Measurements from ENCODE around the gene OR2D3.
A peak's percentile ranks its signal among the peaks of the same experiment; 100 is the strongest.

Gene OR2D3

DNA sequence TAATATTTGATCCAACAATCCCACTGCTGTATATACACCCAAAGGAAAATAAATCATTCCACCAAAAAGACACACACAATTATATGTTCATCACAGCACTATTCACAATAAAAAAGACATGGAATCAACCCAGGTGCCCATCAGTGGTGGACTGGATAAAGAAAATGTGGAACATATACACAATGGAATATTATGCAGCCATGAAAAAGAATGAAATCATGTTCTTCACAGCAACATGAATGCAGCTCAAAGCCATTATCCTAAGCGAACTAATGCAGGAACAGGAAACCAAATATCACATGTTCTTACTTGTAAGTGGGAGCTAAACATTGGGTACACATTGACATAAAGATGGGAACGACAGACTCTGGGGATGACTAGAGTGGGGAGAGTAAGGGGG lies 1.1 kb upstream of the OR2D3 start:
- H3K4me2 ChIP-seq (ENCODE audit: low read depth, low read length), result no peak overlapping the region
- DNase-seq, result no peak
- no peaks in the 10 kb centered on the region for H3K9me2 ChIP-seq (replicated peaks; ENCODE audit: insufficient read depth, low read length)
- H4K20me1 ChIP-seq (ENCODE audit: insufficient read depth, low read length), result no peaks in the 10 kb centered on the region
- H3K9ac ChIP-seq (ENCODE audit: low read length), result no peak overlapping the region
- TF ChIP-seq, protein P1, sequence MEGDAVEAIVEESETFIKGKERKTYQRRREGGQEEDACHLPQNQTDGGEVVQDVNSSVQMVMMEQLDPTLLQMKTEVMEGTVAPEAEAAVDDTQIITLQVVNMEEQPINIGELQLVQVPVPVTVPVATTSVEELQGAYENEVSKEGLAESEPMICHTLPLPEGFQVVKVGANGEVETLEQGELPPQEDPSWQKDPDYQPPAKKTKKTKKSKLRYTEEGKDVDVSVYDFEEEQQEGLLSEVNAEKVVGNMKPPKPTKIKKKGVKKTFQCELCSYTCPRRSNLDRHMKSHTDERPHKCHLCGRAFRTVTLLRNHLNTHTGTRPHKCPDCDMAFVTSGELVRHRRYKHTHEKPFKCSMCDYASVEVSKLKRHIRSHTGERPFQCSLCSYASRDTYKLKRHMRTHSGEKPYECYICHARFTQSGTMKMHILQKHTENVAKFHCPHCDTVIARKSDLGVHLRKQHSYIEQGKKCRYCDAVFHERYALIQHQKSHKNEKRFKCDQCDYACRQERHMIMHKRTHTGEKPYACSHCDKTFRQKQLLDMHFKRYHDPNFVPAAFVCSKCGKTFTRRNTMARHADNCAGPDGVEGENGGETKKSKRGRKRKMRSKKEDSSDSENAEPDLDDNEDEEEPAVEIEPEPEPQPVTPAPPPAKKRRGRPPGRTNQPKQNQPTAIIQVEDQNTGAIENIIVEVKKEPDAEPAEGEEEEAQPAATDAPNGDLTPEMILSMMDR (IDR thresholded peaks at IDR 0.05; ENCODE audit: low read length), result no peak
- TF ChIP-seq EZH2phosphoT487 (IDR thresholded peaks at IDR 0.05; ENCODE audit: low read length) (no peak), EZH2 (optimal IDR thresholded peaks at IDR 0.05; ENCODE audit: low read depth, low read length) (no peak)
- no peaks in the 10 kb centered on the region for H3F3A ChIP-seq (ENCODE audit: insufficient read depth, low read length)
- H3K27me3 ChIP-seq (replicated peaks; ENCODE audit: insufficient read depth, low read length), result no peaks in the 10 kb centered on the region
- H3K36me3 ChIP-seq (replicated peaks; ENCODE audit: insufficient read depth, low read length), result no peaks in the 10 kb centered on the region
- H3K9me3 ChIP-seq (replicated peaks; ENCODE audit: insufficient read depth, low read length), result no peaks in the 10 kb centered on the region
- no peaks in the 10 kb centered on the region for H3K79me2 ChIP-seq (ENCODE audit: low read length)
- no peaks in the 10 kb centered on the region for H3K4me1 ChIP-seq (ENCODE audit: low read length)
- no peak overlapping the region for H2AFZ ChIP-seq (ENCODE audit: low read length)
- H3K27ac ChIP-seq (ENCODE audit: low read length), result no peak overlapping the region
- no peak overlapping the region for H3K4me3 ChIP-seq (ENCODE audit: low read length)

- no peaks in the 10 kb centered on the region for H3K9me2 ChIP-seq (replicated peaks; ENCODE audit: insufficient read depth, low read length)
- peaks cover 23% of the 10 kb centered on the region for H3F3A ChIP-seq (ENCODE audit: insufficient read depth, low read length)
- peaks cover 14% of the 10 kb centered on the region for H3K4me1 ChIP-seq (ENCODE audit: low read length)
- peak overlapping the region; percentile 99; the same call in 1 of the 2 replicates for H3K27ac ChIP-seq (ENCODE audit: low read length)
- no peak for DNase-seq
- peak overlapping the region; percentile 97 for H3K4me3 ChIP-seq (ENCODE audit: low read length)
- no peaks in the 10 kb centered on the region for H4K20me1 ChIP-seq (ENCODE audit: insufficient read depth, low read length)
- no peaks in the 10 kb centered on the region for H3K36me3 ChIP-seq (replicated peaks; ENCODE audit: insufficient read depth, low read length)
- H3K4me2 ChIP-seq (ENCODE audit: low read depth, low read length), result peak overlapping the region; percentile 75
- no peak overlapping the region for H2AFZ ChIP-seq (ENCODE audit: low read length)
- no peaks in the 10 kb centered on the region for H3K27me3 ChIP-seq (replicated peaks; ENCODE audit: insufficient read depth, low read length)
- peak overlapping the region; percentile 99; the same call in 1 of the 2 replicates for H3K9ac ChIP-seq (ENCODE audit: low read length)
- TF ChIP-seq, protein P1 (IDR thresholded peaks at IDR 0.05; ENCODE audit: low read length), result no peak
- TF ChIP-seq EZH2 (optimal IDR thresholded peaks at IDR 0.05; ENCODE audit: low read depth, low read length) (no peak), EZH2phosphoT487 (IDR thresholded peaks at IDR 0.05; ENCODE audit: low read length) (no peak)
- H3K9me3 ChIP-seq (replicated peaks; ENCODE audit: insufficient read depth, low read length), result no peaks in the 10 kb centered on the region
- peaks cover 33% of the 10 kb centered on the region for H3K79me2 ChIP-seq (ENCODE audit: low read length)
Measured at GRCh38 chr11:6925007-6925577, 4.3 kb downstream of the OR2D3 start.

- H3K4me1 ChIP-seq (ENCODE audit: low read length), result peaks cover 14% of the 10 kb centered on the region
- H4K20me1 ChIP-seq (ENCODE audit: insufficient read depth, low read length), result no peaks in the 10 kb centered on the region
- peak overlapping the region; percentile 99 for H3K27ac ChIP-seq (ENCODE audit: low read length)
- H3K4me3 ChIP-seq (ENCODE audit: low read length), result peak overlapping the region; percentile 97
- TF ChIP-seq, protein P1 (IDR thresholded peaks at IDR 0.05; ENCODE audit: low read length), result no peak
- TF ChIP-seq EZH2 (optimal IDR thresholded peaks at IDR 0.05; ENCODE audit: low read depth, low read length), result no peak
- TF ChIP-seq EZH2phosphoT487 (IDR thresholded peaks at IDR 0.05; ENCODE audit: low read length), result no peak
- H3K27me3 ChIP-seq (replicated peaks; ENCODE audit: insufficient read depth, low read length), result no peaks in the 10 kb centered on the region
- peak overlapping the region; percentile 75 for H3K4me2 ChIP-seq (ENCODE audit: low read depth, low read length)
- peaks cover 39% of the 10 kb centered on the region for H3K79me2 ChIP-seq (ENCODE audit: low read length)
- peaks cover 23% of the 10 kb centered on the region for H3F3A ChIP-seq (ENCODE audit: insufficient read depth, low read length)
- peak overlapping the region; percentile 99 for H3K9ac ChIP-seq (ENCODE audit: low read length)
- no peaks in the 10 kb centered on the region for H3K9me3 ChIP-seq (replicated peaks; ENCODE audit: insufficient read depth, low read length)
- H3K9me2 ChIP-seq (replicated peaks; ENCODE audit: insufficient read depth, low read length), result no peaks in the 10 kb centered on the region
- peaks cover 5% of the 10 kb centered on the region; the same call in 1 of the 2 replicates for H3K36me3 ChIP-seq (replicated peaks; ENCODE audit: insufficient read depth, low read length)
- peak overlapping the region; percentile 49 for H2AFZ ChIP-seq (ENCODE audit: low read length)
- no peak for DNase-seq
Measured at GRCh38 chr11:6925636-6926207, 4.9 kb downstream of the OR2D3 start.

Measured in MM.1S (cell line).